HG03521 (cell line): ENCODE measurements around the gene DNAJB2.
"Not testable (repeated sequence)": the region's sequence is repeated elsewhere in the genome, so short reads cannot be mapped to it uniquely, and the experiment has no call there.

Experiments
- ATAC-seq: cut with Tn5 transposase; IDR thresholded peaks from one replicate; pipeline ENCODE4 v1.9.1; 2021; ENCODE audit warnings: mild to moderate bottlenecking, moderate library complexity; ENCODE audit not compliant: unreplicated experiment

Gene DNAJB2

GRCh38 chr2:219254590-219255201 lies 24.5 kb upstream of the DNAJB2 start:
- peak; percentile 21 for ATAC-seq

DNA sequence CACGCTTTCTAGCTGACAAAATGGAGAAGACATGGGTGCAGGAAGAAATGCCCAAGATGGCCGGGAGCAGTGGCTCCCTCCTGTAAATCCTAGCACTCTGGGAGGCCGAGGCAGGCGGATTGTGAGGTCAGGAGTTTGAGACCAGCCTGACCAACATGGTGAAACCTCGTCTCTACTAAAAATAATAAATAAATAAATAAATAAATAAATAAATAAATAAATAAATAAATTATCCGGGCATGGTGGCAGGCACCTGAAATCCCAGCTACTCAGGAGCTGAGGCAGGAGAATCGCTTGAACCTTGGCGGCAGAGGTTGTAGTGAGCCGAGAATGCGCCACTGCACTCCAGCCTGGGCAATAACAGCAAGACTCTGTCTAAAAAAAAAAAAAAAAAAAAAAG lies 20.2 kb upstream of the DNAJB2 start:
- ATAC-seq: not testable (repeated sequence)

GRCh38 chr2:219261024-219261855 lies 17.9 kb upstream of the DNAJB2 start:
- ATAC-seq: no peak

DNA sequence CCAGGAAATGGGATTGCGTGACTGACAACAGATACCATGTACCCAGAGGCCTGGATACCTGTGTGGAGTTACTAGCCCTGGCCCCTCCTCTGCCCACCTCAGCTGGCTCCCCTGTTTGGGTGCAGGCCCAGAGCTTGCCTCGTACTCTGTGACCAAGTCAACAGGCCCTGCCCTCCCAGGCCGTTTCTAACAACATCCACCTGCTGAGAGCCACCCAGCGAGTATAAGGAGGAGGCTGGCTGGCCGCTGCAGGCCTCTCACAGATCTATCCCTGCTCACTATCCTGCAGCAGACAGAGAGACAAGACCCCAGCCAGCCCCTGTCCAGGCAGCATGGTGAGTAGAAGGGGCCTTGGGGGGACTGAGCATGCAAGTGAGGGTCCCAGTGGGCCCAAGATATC lies 12.9 kb upstream of the DNAJB2 start:
- no peak for ATAC-seq

DNA sequence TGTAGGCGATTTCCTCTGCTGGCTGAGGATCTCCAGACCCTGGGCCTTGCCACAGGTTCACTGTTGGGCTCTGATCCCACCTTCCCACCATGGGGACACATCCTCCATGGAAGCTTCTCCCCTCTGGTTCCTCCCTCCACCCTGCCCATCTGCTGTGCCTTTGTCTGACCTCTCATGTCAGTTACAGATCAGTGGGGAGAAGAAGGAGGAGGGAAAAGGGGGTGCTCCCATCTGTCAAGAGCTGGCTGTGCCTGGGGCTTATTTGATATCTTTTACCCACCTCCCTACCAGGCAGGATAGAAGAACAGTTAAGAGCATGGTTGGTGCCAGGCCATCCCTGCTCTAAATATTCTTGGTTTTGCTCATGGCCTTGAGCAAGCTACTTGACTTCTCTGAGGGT lies 12.3 kb upstream of the DNAJB2 start:
- no peak for ATAC-seq

- no peak for ATAC-seq
These were observed 10.9 kb upstream of the DNAJB2 start for GRCh38 chr2:219268294-219268693.

DNA sequence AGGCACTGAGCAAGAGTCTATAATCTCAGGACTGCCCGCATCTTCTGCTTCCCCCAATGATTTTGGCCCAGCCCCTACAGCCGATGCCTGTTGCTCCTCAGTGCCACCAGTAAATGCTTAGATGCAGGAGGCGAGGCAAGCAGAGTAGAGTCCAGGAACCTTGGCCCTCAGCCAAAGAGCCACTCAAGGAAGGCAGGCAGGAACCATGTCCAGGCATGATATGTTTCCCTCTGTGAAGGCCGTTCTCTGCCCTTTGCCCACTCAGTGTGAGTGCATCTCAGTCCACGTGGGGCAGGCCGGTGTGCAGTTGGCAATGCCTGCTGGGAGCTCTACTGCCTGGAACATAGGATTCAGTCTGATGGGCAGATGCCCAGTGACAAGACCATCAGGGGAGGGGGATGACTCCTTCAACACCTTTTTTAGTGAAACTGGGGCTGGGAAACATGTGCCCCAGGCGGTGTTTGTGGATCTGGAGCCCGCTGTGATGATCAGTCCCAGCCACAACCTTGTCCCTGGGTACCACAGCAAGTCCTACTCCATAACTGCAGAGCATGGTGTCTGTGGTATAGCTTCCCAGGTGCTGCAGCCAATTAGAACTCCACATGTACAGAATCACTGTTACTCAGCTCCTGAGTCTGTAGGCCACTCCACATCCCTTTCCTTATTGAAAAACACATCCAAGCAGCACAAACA lies 9.7 kb upstream of the DNAJB2 start:
- no peak for ATAC-seq

DNA sequence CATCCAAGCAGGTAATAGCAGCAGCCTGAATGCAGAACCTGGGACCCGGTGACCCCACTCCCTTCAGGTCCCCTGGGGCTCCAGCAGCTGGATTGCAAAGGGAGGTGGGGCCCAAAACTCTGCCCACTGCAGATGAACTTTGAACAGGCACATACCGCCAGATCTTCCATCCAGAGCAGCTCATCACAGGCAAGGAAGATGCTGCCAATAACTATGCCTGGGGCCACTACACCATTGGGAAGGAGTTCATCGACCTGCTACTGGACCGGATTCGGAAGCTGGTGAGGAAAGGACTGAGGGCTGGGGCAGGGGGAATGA lies 9.2 kb upstream of the DNAJB2 start:
- no peak for ATAC-seq

- ATAC-seq: no peak
These were observed 8.1 kb upstream of the DNAJB2 start for GRCh38 chr2:219271021-219271420.

GRCh38 chr2:219272356-219272755 lies 6.8 kb upstream of the DNAJB2 start:
- ATAC-seq: no peak

GRCh38 chr2:219272995-219273394 lies 6.2 kb upstream of the DNAJB2 start:
- ATAC-seq: no peak

DNA sequence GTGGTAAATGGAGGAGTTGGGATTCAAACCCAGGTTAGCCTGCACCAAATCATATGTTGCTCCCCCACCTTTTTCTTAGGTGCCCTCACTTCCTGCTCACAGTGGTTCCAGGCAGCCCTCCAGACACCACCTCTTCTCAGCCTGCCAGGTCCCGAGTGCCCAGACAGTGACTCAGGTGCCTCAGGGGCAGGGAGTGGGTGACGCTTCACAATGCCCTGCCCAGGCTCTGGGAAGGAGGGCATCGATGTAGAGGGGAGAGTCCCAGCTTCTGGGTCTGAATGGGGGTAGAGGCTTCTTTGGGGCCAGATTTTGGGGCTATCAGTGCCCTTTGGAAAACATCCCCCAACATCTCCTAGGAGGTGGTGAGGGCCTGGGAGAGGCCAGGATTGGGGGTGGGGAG lies 5.2 kb upstream of the DNAJB2 start:
- ATAC-seq: no peak

DNA sequence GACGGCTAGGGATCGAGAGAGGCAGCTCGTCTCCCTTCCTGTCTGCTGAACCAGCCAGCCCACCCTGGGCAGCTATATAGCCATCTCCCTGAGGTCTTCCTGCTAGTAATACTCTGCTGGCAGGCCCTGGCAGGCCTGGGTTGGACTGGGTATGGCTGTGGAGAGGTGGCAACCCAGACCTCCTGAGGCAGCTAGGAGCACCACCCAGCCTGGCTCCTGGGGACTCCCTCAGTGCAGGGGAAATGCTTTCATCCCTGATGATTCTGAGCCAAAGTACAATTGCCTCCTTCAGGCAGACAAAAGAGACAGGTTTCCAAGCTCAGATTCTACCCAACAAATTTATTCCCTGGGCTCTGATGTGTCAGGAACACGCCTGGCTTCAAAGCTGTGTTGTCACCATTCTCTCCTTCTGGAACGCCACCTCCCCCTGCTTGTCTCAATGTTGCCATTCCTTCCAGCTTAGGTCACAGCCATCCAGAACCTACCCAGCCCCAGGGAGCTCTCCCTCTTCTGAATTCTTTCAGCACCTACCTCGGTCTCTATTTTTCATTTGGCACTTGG lies 4.7 kb upstream of the DNAJB2 start:
- no peak for ATAC-seq

GRCh38 chr2:219277703-219278654 lies 1.2 kb upstream of the DNAJB2 start:
- peak; percentile 24 for ATAC-seq

- no peak for ATAC-seq
These were observed 463 bp upstream of the DNAJB2 start for GRCh38 chr2:219278655-219279150.

DNA sequence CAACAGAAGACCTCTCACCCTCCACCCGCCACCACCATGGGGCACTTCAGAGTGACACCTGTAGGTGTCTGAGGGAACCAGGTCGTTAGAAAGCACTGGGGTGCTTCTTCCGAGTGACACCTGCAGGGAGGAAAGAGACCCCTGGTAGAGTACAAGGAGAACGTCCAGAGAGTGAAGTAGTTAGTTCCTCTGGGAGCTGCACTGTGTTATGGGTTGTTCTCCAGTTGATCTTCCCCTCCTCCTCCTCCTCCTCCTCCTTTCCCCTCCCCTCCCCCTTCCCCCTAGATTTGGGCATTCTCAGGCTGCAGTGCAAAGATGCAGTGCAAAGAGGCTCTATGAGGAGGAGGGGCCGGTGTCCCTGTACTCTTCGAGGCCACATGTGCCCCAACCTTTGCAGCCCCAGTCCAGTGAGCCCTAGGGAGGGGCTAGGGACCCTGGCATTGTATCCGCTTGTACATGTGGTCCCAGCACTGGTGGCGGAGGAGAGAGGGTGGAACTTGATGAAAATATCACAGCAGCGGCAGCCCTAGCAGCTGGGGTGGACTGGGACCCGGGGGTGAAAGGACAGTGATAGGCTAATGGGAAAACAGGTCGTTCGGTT lies 850 bp downstream of the DNAJB2 start:
- ATAC-seq: no peak

GRCh38 chr2:219280651-219281050 lies 1.5 kb downstream of the DNAJB2 start:
- ATAC-seq: no peak

DNA sequence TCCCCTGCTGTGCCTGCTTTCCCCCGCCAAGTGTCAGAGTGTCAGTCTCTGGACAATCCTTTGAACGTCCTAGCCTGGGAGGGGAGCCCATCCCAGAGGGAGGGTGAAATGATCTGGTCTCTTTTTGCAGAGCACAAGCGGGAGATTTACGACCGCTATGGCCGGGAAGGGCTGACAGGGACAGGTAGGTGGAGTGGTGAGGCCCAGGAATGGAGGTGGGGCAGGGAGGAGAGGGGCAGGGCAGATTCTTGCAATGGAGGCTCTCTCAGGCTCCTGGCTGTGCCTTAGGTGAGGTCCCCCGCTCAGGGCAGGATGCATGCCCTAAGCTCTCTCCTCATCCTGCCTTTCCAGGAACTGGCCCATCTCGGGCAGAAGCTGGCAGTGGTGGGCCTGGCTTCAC lies 2.4 kb downstream of the DNAJB2 start:
- ATAC-seq: no peak

DNA sequence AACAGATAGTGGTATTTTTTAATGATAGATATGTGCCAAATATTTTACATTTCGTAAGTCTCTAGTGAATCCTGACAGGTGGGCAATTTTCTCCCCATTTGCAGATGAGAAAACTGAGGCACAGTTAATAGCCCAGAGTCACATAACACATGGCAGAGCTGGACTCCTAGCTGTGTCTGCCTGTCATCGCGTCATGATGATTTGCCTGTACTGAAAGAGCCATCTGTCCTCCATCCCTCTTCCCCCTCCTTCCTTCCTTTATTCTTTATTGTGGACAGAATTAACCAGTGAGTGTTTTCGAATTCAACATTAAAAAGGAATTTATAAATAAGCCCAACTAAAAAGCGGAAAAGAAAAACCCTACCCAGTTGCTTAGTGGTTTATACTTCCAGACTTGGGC lies 3.2 kb downstream of the DNAJB2 start:
- ATAC-seq: no peak

- no peak for ATAC-seq
These were observed 3.9 kb downstream of the DNAJB2 start for GRCh38 chr2:219282943-219283581.
